ENCODE data around the gene HP. TPM values are rescaled to one million over a fixed set of nuclear protein-coding genes. Genes with fewer than 3 reads are reported as not detected.

Gene HP
- total and polyA plus RNA-seq, 2 of the 13 experiments (the other 11 are each of a cell fraction or from before 2014, with no cell fraction given) = 387 to 524 TPM

DNA sequence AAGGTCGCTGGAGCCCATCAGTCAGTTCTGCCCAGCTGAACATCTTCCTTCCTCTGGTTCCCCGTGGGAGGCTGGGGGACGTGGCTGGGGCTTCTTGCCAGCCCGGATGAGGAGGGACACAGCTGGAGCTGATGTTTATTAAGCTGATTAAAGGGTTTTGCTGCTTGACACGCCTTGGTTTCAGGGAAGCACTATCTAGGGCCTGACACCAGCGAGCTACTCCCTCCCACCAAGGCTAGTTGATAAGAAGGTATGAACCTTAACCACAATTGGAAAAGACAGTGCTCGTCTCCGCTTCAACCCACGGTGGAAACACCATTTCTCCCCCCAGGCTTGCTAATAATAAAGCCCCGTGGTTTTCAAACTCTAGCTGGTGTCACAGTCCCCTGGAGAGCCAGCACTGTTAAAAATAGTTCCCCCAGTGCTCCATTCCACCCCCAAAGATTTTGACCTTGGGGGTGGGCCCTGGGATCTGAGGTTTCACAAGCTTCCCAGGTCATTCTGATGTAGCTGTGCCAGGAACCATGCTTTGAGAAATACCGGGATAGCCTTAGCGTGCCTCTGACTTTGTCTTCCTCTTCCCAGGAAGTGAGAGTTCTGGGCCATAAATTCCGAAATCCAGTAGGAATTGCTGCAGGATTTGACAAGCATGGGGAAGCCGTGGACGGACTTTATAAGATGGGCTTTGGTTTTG, 40.3 kb upstream of the HP start:
- POLR2A ChIA-PET = interaction anchor here (0.7 to 2.0 kb wide), 4 partner anchors 12 to 80 kb away, joined by 4 to 6 read pairs (median 5); partner anchors contain the start of genes DHX38, HP and TXNL4B
- 90% methylated on average over 15 of the region's 15 CpGs for WGBS (ENCODE audit: low lambda C conversion rate)
- intact Hi-C loops (cut with micrococcal nuclease; ENCODE audit: unreplicated experiment) (no loop called here), in situ Hi-C loops (cut with HindIII; ENCODE audit: extremely low pct_ligation_motif_present, low pct_unique_long_range_greater_than_20kb) (no loop called here)
- TF ChIP-seq ISX (CRISPR knock-in tag; conservative IDR thresholded peaks at IDR 0.05) = no peak
- TF ChIP-seq, protein P1, sequence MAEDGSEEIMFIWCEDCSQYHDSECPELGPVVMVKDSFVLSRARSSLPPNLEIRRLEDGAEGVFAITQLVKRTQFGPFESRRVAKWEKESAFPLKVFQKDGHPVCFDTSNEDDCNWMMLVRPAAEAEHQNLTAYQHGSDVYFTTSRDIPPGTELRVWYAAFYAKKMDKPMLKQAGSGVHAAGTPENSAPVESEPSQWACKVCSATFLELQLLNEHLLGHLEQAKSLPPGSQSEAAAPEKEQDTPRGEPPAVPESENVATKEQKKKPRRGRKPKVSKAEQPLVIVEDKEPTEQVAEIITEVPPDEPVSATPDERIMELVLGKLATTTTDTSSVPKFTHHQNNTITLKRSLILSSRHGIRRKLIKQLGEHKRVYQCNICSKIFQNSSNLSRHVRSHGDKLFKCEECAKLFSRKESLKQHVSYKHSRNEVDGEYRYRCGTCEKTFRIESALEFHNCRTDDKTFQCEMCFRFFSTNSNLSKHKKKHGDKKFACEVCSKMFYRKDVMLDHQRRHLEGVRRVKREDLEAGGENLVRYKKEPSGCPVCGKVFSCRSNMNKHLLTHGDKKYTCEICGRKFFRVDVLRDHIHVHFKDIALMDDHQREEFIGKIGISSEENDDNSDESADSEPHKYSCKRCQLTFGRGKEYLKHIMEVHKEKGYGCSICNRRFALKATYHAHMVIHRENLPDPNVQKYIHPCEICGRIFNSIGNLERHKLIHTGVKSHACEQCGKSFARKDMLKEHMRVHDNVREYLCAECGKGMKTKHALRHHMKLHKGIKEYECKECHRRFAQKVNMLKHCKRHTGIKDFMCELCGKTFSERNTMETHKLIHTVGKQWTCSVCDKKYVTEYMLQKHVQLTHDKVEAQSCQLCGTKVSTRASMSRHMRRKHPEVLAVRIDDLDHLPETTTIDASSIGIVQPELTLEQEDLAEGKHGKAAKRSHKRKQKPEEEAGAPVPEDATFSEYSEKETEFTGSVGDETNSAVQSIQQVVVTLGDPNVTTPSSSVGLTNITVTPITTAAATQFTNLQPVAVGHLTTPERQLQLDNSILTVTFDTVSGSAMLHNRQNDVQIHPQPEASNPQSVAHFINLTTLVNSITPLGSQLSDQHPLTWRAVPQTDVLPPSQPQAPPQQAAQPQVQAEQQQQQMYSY (CRISPR knock-in tag; IDR thresholded peaks at IDR 0.05) = peak; percentile 59; the same call in 1 of the 2 replicates
- H3K4me1 ChIP-seq (ENCODE audit: insufficient read depth, low read length) = peaks cover 42% of the 10 kb centered on the region
- no peak overlapping the region for H3K4me2 ChIP-seq (ENCODE audit: low read depth, low read length)
- CTCF ChIA-PET (ENCODE audit: low intra/inter-chr PET ratio, low total read pairs) = no interaction called here
- BruUV-seq (replicated peaks) = no TSS peak
- no peak overlapping the region for H2AFZ ChIP-seq (ENCODE audit: low read length)
- H4K20me1 ChIP-seq (ENCODE audit: insufficient read depth, low read length) = no peaks in the 10 kb centered on the region
- no peak overlapping the region for H3K27ac ChIP-seq (ENCODE audit: extremely low read length, insufficient read depth, low read length)
- no peaks in the 10 kb centered on the region for H3K9me3 ChIP-seq (ENCODE audit: low read length)
- H3K79me2 ChIP-seq (ENCODE audit: insufficient read depth, low read length) = no peaks in the 10 kb centered on the region
- no peak for ATAC-seq
- no peak overlapping the region for H3K4me3 ChIP-seq (replicated peaks in 1 of 3; ENCODE audit: insufficient read depth in 1 of 3, low read depth in 2 of 3, low read length in 3 of 3)
- no peak for DNase-seq (ENCODE audit: low spot score)
- no peak overlapping the region for H3K9ac ChIP-seq (ENCODE audit: insufficient read depth, low read depth, low read length)
- no peak for FAIRE-seq
- no peaks in the 10 kb centered on the region for H3K27me3 ChIP-seq (ENCODE audit: control insufficient read depth in 1 of 2, insufficient read depth in 2 of 2, low read length in 2 of 2)
- H3K36me3 ChIP-seq (replicated peaks in 1 of 2; ENCODE audit: control insufficient read depth in 1 of 2, insufficient read depth in 2 of 2, low read length in 2 of 2) = peaks cover 8 to 30% of the 10 kb centered on the region in 2 experiments

DNA sequence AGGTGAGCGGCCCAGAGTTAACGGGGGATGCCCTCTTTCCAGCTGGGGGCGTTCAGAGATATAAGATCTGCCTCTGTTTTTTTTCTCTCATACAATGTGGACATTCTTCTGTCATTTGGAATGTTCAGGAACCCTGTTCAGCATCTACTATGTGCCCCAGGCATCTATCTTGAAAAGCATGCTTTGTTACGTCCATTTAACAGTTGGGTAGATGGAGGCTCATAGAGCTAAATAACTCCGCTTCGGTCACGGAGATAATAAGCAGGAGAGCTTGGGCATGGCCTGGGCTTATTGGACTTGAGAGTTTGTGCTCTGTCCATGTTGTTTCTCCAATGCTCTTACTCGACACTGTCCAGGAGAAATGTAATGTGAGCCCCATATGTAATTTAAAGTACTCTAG, 39.6 kb upstream of the HP start:
- Histone ChIP-seq H3K27me3 (ENCODE audit: control insufficient read depth in 1 of 2, insufficient read depth in 2 of 2, low read length in 2 of 2) (no peaks in the 10 kb centered on the region), H3K9me3 (ENCODE audit: low read length) (no peaks in the 10 kb centered on the region), H3K4me3 (replicated peaks in 1 of 3; ENCODE audit: insufficient read depth in 1 of 3, low read depth in 2 of 3, low read length in 3 of 3) (no peak overlapping the region), H3K36me3 (replicated peaks in 1 of 2; ENCODE audit: control insufficient read depth in 1 of 2, insufficient read depth in 2 of 2, low read length in 2 of 2) (peaks cover 8 to 36% of the 10 kb centered on the region in 2 experiments), H2AFZ (ENCODE audit: low read length) (no peak overlapping the region), H3K4me1 (ENCODE audit: insufficient read depth, low read length) (peaks cover 39% of the 10 kb centered on the region), H3K4me2 (ENCODE audit: low read depth, low read length) (no peak overlapping the region), H4K20me1 (ENCODE audit: insufficient read depth, low read length) (no peaks in the 10 kb centered on the region), H3K9ac (ENCODE audit: insufficient read depth, low read depth, low read length) (no peak overlapping the region), H3K79me2 (ENCODE audit: insufficient read depth, low read length) (no peaks in the 10 kb centered on the region), H3K27ac (ENCODE audit: extremely low read length, insufficient read depth, low read length) (no peak overlapping the region)
- POLR2A ChIA-PET = interaction anchor here (0.9 to 2.0 kb wide), 2 partner anchors 39 to 79 kb away, joined by 4 to 5 read pairs; partner anchors contain the start of genes DHX38, HP and TXNL4B
- ATAC-seq = no peak
- CTCF ChIA-PET (ENCODE audit: low intra/inter-chr PET ratio, low total read pairs) = no interaction called here
- 96% methylated on average over 8 of the region's 8 CpGs for WGBS (ENCODE audit: low lambda C conversion rate)
- TF ChIP-seq SRSF9 (IDR thresholded peaks at IDR 0.05; ENCODE audit: borderline replicate concordance, insufficient read depth, low read depth, low read length, poor library complexity, severe bottlenecking) (no peak), ZNF629 (CRISPR knock-in tag; conservative IDR thresholded peaks at IDR 0.05) (peak; percentile 80)
- TF ChIP-seq, protein P2, sequence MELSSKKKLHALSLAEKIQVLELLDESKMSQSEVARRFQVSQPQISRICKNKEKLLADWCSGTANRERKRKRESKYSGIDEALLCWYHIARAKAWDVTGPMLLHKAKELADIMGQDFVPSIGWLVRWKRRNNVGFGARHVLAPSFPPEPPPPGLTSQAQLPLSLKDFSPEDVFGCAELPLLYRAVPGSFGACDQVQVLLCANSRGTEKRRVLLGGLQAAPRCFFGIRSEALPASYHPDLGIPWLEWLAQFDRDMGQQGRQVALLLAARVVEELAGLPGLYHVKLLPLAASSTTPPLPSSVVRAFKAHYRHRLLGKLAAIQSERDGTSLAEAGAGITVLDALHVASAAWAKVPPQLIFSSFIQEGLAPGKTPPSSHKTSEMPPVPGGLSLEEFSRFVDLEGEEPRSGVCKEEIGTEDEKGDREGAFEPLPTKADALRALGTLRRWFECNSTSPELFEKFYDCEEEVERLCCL (CRISPR knock-in tag; IDR thresholded peaks at IDR 0.05; ENCODE audit: borderline replicate concordance) = no peak
- DNase-seq (ENCODE audit: low spot score) = no peak
- in situ Hi-C loops (cut with HindIII; ENCODE audit: extremely low pct_ligation_motif_present, low pct_unique_long_range_greater_than_20kb) (no loop called here), intact Hi-C loops (cut with micrococcal nuclease; ENCODE audit: unreplicated experiment) (no loop called here)
- BruUV-seq (replicated peaks) = no TSS peak
- FAIRE-seq = no peak

Measured in HepG2 (cell line).